Activated naive CD4-positive, alpha-beta T cell treated with anti-CD3 and anti-CD28 coated beads, Interleukin-2, amount 50 U/mL, for 72 hours (primary cell): ENCODE measurements around the gene CREG2. TPM values are rescaled to one million over a fixed set of nuclear protein-coding genes. Genes with fewer than 3 reads are reported as not detected.

ENCODE experiments used
- ATAC-seq, 2 donors: fragments of 150-1000 bp; cut with Tn5 transposase; 2 replicates each; pipeline ENCODE4 v1.10.0; 2021; ENCODE audit warnings: mild to moderate bottlenecking in 2 of 2, moderate library complexity in 2 of 2
- DNase-seq, 2 donors: peaks; one replicate each; pipeline ENCODE4 v3.0.0; 2021 to 2022; ENCODE audit warnings: low spot score in 2 of 2
- H3K27ac Mint-ChIP-seq, 2 donors: one replicate each; pipeline ENCODE4 v1.8.0; 2022; ENCODE audit warnings: mild to moderate bottlenecking in 2 of 2, mixed read lengths in 2 of 2
- H3K36me3 Mint-ChIP-seq, 2 donors: one replicate each; pipeline ENCODE4 v1.8.0; 2022; ENCODE audit warnings: mixed read lengths in 2 of 2
- H3K9me3 Mint-ChIP-seq, 2 donors: one replicate each; pipeline ENCODE4 v1.8.0; 2022; ENCODE audit warnings: mixed read lengths in 2 of 2
- total RNA-seq, 2 donors: library from RNA; stranded (reverse); gene quantifications; one replicate each; pipeline ENCODE4 v1.2.3, GENCODE V29; 2022

Gene CREG2
- total RNA-seq, 2 donors from 2014 or later = not detected

GRCh38 chr2:101310090-101310833 lies 77.0 kb downstream of the CREG2 start:
- no peak for DNase-seq
- ATAC-seq = no peak
- H3K9me3 Mint-ChIP-seq = no peaks in the 10 kb centered on the region
- H3K36me3 Mint-ChIP-seq = peaks cover 15 to 25% of the 10 kb centered on the region in 2 donors
- peak overlapping the region in 1 of 2 donors; percentile 28 for H3K27ac Mint-ChIP-seq

GRCh38 chr2:101308432-101309210 lies 78.7 kb downstream of the CREG2 start, which contains the start of gene RNF149:
Gene RNF149, minus strand, starts transcription at chr2:101308701. Its CDS starts 113 bp downstream, at chr2:101308588.
- Mint-ChIP-seq H3K36me3 (peaks cover 17 to 33% of the 10 kb centered on the region in 2 donors), H3K9me3 (no peaks in the 10 kb centered on the region), H3K27ac (peak within 1 kb of the TSS; percentile 93 to 94)
- ATAC-seq (peak; percentile 61 to 65), DNase-seq (peak; percentile 94)

GRCh38 chr2:101307950-101308431 lies 79.3 kb downstream of the CREG2 start:
- peak overlapping the region; percentile 93 to 94 for H3K27ac Mint-ChIP-seq
- DNase-seq (peak in 1 of 2 donors; percentile 61), ATAC-seq (peak; percentile 2 to 3)
- no peaks in the 10 kb centered on the region for H3K9me3 Mint-ChIP-seq
- peaks cover 17 to 35% of the 10 kb centered on the region in 2 donors for H3K36me3 Mint-ChIP-seq

GRCh38 chr2:101307503-101307902 lies 79.8 kb downstream of the CREG2 start:
- H3K27ac Mint-ChIP-seq = peak overlapping the region; percentile 93 to 94
- ATAC-seq (peak; percentile 38 to 49), DNase-seq (peak in 1 of 2 donors; percentile 30)
- peaks cover 17 to 38% of the 10 kb centered on the region in 2 donors for H3K36me3 Mint-ChIP-seq
- no peaks in the 10 kb centered on the region for H3K9me3 Mint-ChIP-seq

- H3K9me3 Mint-ChIP-seq = no peaks in the 10 kb centered on the region
- DNase-seq = no peak
- peak; percentile 2 to 4 for ATAC-seq
- H3K36me3 Mint-ChIP-seq = peaks cover 17 to 45% of the 10 kb centered on the region in 2 donors
- H3K27ac Mint-ChIP-seq = peak overlapping the region; percentile 93 to 94
Measured at GRCh38 chr2:101306410-101306809, 80.9 kb downstream of the CREG2 start.

GRCh38 chr2:101305492-101306078 lies 81.7 kb downstream of the CREG2 start:
- no peaks in the 10 kb centered on the region for H3K9me3 Mint-ChIP-seq
- DNase-seq = no peak
- H3K27ac Mint-ChIP-seq = peak overlapping the region; percentile 69 to 93
- ATAC-seq = peak; percentile 18 to 41
- peaks cover 17 to 45% of the 10 kb centered on the region in 2 donors for H3K36me3 Mint-ChIP-seq

GRCh38 chr2:101305035-101305434 lies 82.3 kb downstream of the CREG2 start:
- Mint-ChIP-seq H3K27ac (peak overlapping the region; percentile 69 to 93), H3K9me3 (no peaks in the 10 kb centered on the region), H3K36me3 (peaks cover 17 to 40% of the 10 kb centered on the region in 2 donors)
- DNase-seq = no peak
- peak; percentile 9 to 34 for ATAC-seq

GRCh38 chr2:101303688-101304087 lies 83.6 kb downstream of the CREG2 start:
- Mint-ChIP-seq H3K9me3 (no peaks in the 10 kb centered on the region), H3K27ac (no peak overlapping the region), H3K36me3 (peaks cover 17 to 48% of the 10 kb centered on the region in 2 donors)
- no peak for ATAC-seq
- DNase-seq = no peak

GRCh38 chr2:101302016-101302415 lies 85.3 kb downstream of the CREG2 start:
- ATAC-seq (no peak), DNase-seq (no peak)
- Mint-ChIP-seq H3K36me3 (peaks cover 8 to 43% of the 10 kb centered on the region in 2 donors), H3K27ac (no peak overlapping the region), H3K9me3 (no peaks in the 10 kb centered on the region)

GRCh38 chr2:101300836-101301235 lies 86.5 kb downstream of the CREG2 start:
- peaks cover 7 to 36% of the 10 kb centered on the region in 2 donors for H3K36me3 Mint-ChIP-seq
- no peak for DNase-seq
- no peak for ATAC-seq
- no peak overlapping the region for H3K27ac Mint-ChIP-seq
- H3K9me3 Mint-ChIP-seq = no peaks in the 10 kb centered on the region

GRCh38 chr2:101300164-101300563 lies 87.1 kb downstream of the CREG2 start:
- no peak overlapping the region for H3K27ac Mint-ChIP-seq
- no peaks in the 10 kb centered on the region for H3K9me3 Mint-ChIP-seq
- H3K36me3 Mint-ChIP-seq = peaks cover under 1 to 30% of the 10 kb centered on the region in 2 donors
- ATAC-seq = peak; percentile 32 to 42
- no peak for DNase-seq

GRCh38 chr2:101299604-101300003 lies 87.7 kb downstream of the CREG2 start:
- DNase-seq = no peak
- Mint-ChIP-seq H3K27ac (no peak overlapping the region), H3K36me3 (peaks cover 0 to 30% of the 10 kb centered on the region in 2 donors), H3K9me3 (no peaks in the 10 kb centered on the region)
- peak; percentile 57 to 80 for ATAC-seq

GRCh38 chr2:101297383-101297782 lies 89.9 kb downstream of the CREG2 start:
- no peak for ATAC-seq
- no peaks in the 10 kb centered on the region for H3K9me3 Mint-ChIP-seq
- no peak overlapping the region for H3K27ac Mint-ChIP-seq
- H3K36me3 Mint-ChIP-seq = peaks cover 0 to 30% of the 10 kb centered on the region in 2 donors
- no peak for DNase-seq

GRCh38 chr2:101296371-101296770 lies 90.9 kb downstream of the CREG2 start:
- no peak for ATAC-seq
- Mint-ChIP-seq H3K36me3 (peaks cover 0 to 31% of the 10 kb centered on the region in 2 donors), H3K9me3 (no peaks in the 10 kb centered on the region), H3K27ac (peak overlapping the region in 1 of 2 donors; percentile 68)
- DNase-seq = no peak

- peaks cover 0 to 31% of the 10 kb centered on the region in 2 donors for H3K36me3 Mint-ChIP-seq
- H3K27ac Mint-ChIP-seq = no peak overlapping the region
- no peak for ATAC-seq
- DNase-seq = no peak
- H3K9me3 Mint-ChIP-seq = no peaks in the 10 kb centered on the region
Measured at GRCh38 chr2:101295895-101296294, 91.4 kb downstream of the CREG2 start.
